ENCODE data around the gene GAPT. TPM values are rescaled to one million over a fixed set of nuclear protein-coding genes. Genes with fewer than 3 reads are reported as not detected.

GAPT gene
- total and polyA plus RNA-seq, 8 donors: 0.16 to 3.2 (median 0.78) TPM; not detected in 2

GRCh38 chr5:58477760-58478376 lies 13.4 kb upstream of the GAPT start:
- ATAC-seq (peak in 2 of 4 donors; percentile 35 to 36), DNase-seq (no peak), FAIRE-seq (no peak)
- peak in 1 of 4 donors; percentile 5 for TF ChIP-seq CTCF (IDR thresholded peaks at IDR 0.05)
- intact Hi-C loops (cut with DNase I): no loop called here
- 12% methylated on average over 1 of the region's 1 CpG for WGBS, 2 donors
- Histone ChIP-seq H3K27me3 (no peaks in the 10 kb centered on the region), H3K9me3 (no peaks in the 10 kb centered on the region), H3K36me3 (no peaks in the 10 kb centered on the region), H3K4me1 (no peaks in the 10 kb centered on the region), H3K27ac (no peak overlapping the region), H3K4me3 (no peak overlapping the region)

- H3K27ac ChIP-seq: no peak overlapping the region
- no peak for ATAC-seq
- H3K4me3 ChIP-seq: no peak overlapping the region
- no peaks in the 10 kb centered on the region for H3K9me3 ChIP-seq
- no peaks in the 10 kb centered on the region for H3K4me1 ChIP-seq
- TF ChIP-seq CTCF (IDR thresholded peaks at IDR 0.05): no peak
- intact Hi-C loops (cut with DNase I): no loop called here
- no peak for FAIRE-seq
- DNase-seq: no peak
- H3K27me3 ChIP-seq: no peaks in the 10 kb centered on the region
- H3K36me3 ChIP-seq: no peaks in the 10 kb centered on the region
These were observed 10.1 kb upstream of the GAPT start for GRCh38 chr5:58481066-58481676.

- ATAC-seq (no peak), FAIRE-seq (no peak), DNase-seq (no peak)
- H3K4me1 ChIP-seq: no peaks in the 10 kb centered on the region
- intact Hi-C loops (cut with DNase I): no loop called here
- no peak overlapping the region for H3K27ac ChIP-seq
- no peak for TF ChIP-seq CTCF (IDR thresholded peaks at IDR 0.05)
- no peaks in the 10 kb centered on the region for H3K36me3 ChIP-seq
- H3K9me3 ChIP-seq: no peaks in the 10 kb centered on the region
- no peak overlapping the region for H3K4me3 ChIP-seq
- WGBS, 2 donors: 76 to 79% methylated on average over 6 of the region's 6 CpGs
- no peaks in the 10 kb centered on the region for H3K27me3 ChIP-seq
These were observed 9.4 kb upstream of the GAPT start for GRCh38 chr5:58481828-58482227.

- FAIRE-seq: no peak
- no peak for ATAC-seq
- 83 to 96% methylated on average over 1 of the region's 1 CpG for WGBS, 2 donors
- DNase-seq: no peak
- H3K36me3 ChIP-seq: no peaks in the 10 kb centered on the region
- no peaks in the 10 kb centered on the region for H3K27me3 ChIP-seq
- no peak overlapping the region for H3K27ac ChIP-seq
- H3K9me3 ChIP-seq: no peaks in the 10 kb centered on the region
- no peaks in the 10 kb centered on the region for H3K4me1 ChIP-seq
- no peak overlapping the region for H3K4me3 ChIP-seq
- no peak for TF ChIP-seq CTCF (IDR thresholded peaks at IDR 0.05)
- intact Hi-C loops (cut with DNase I): no loop called here
These were observed 8.7 kb upstream of the GAPT start for GRCh38 chr5:58482536-58482935.

- DNase-seq: no peak
- no peaks in the 10 kb centered on the region for H3K4me1 ChIP-seq
- no peak for ATAC-seq
- no peak for TF ChIP-seq CTCF (IDR thresholded peaks at IDR 0.05)
- intact Hi-C loops (cut with DNase I): no loop called here
- no peak overlapping the region for H3K4me3 ChIP-seq
- FAIRE-seq: no peak
- 68 to 77% methylated on average over 4 of the region's 4 CpGs for WGBS, 2 donors
- H3K36me3 ChIP-seq: no peaks in the 10 kb centered on the region
- H3K27ac ChIP-seq: no peak overlapping the region
- H3K9me3 ChIP-seq: no peaks in the 10 kb centered on the region
- no peaks in the 10 kb centered on the region for H3K27me3 ChIP-seq
These were observed 6.7 kb upstream of the GAPT start for GRCh38 chr5:58484505-58484904.

Data from pancreas (tissue), 10 donors.